HL-60 (cell line): ENCODE data around the gene SYNJ2BP.
"Not testable (repeated sequence)": the region's sequence is repeated elsewhere in the genome, so short reads cannot be mapped to it uniquely, and the experiment has no call there.

Experiments used
- DNase-seq, 2 experiments: peaks; one replicate each; pipeline ENCODE4 v3.0.0-alpha.2; 2010 to 2020; ENCODE audit warnings: low read depth in 1 of 2, low spot score in 1 of 2
- H3K27ac ChIP-seq: fragments of 250-450 bp; sonication (Bioruptor Pico); replicated peaks from 2 replicates; pipeline ENCODE4 v1.5.1; 2020; ENCODE audit warnings: mild to moderate bottlenecking, moderate library complexity
- H3K27me3 ChIP-seq: fragments of 250-450 bp; sonication (Bioruptor Pico); 2 replicates; pipeline ENCODE4 v1.5.1; 2021; ENCODE audit warnings: mild to moderate bottlenecking, moderate library complexity; ENCODE audit not compliant: insufficient read depth, poor library complexity, severe bottlenecking
- H3K4me3 ChIP-seq: replicated peaks from 2 replicates; pipeline ENCODE4 v1.5.1; 2011; ENCODE audit warnings: mild to moderate bottlenecking, control low read depth, low read length; ENCODE audit not compliant: insufficient read depth
- CTCF ChIP-seq: IDR thresholded peaks from one replicate; pipeline ENCODE4 v1.5.1; 2011; ENCODE audit warnings: low read length, control low read depth, inconsistent platforms; ENCODE audit not compliant: insufficient read depth
- GABPA ChIP-seq: IDR thresholded peaks from 2 replicates; pipeline ENCODE4 v1.6.1; 2012; ENCODE audit warnings: low read depth
- POLR2AphosphoS5 ChIP-seq: IDR thresholded peaks from 2 replicates; pipeline ENCODE4 v1.6.1; 2012; ENCODE audit warnings: low read depth
- SPI1 ChIP-seq: IDR thresholded peaks from 2 replicates; pipeline ENCODE4 v1.6.1; 2012; ENCODE audit warnings: low read depth, mild to moderate bottlenecking, borderline replicate concordance
- TF ChIP-seq, protein P1 (sequence below): IDR thresholded peaks from 2 replicates; pipeline ENCODE4 v1.6.1; 2012; ENCODE audit warnings: low read depth; ENCODE audit not compliant: insufficient replicate concordance

The SYNJ2BP gene

GRCh38 chr14:70415788-70416187 is 1.1 kb downstream of the SYNJ2BP start:
- no peak overlapping the region for H3K27ac ChIP-seq
- TF ChIP-seq, protein P1, sequence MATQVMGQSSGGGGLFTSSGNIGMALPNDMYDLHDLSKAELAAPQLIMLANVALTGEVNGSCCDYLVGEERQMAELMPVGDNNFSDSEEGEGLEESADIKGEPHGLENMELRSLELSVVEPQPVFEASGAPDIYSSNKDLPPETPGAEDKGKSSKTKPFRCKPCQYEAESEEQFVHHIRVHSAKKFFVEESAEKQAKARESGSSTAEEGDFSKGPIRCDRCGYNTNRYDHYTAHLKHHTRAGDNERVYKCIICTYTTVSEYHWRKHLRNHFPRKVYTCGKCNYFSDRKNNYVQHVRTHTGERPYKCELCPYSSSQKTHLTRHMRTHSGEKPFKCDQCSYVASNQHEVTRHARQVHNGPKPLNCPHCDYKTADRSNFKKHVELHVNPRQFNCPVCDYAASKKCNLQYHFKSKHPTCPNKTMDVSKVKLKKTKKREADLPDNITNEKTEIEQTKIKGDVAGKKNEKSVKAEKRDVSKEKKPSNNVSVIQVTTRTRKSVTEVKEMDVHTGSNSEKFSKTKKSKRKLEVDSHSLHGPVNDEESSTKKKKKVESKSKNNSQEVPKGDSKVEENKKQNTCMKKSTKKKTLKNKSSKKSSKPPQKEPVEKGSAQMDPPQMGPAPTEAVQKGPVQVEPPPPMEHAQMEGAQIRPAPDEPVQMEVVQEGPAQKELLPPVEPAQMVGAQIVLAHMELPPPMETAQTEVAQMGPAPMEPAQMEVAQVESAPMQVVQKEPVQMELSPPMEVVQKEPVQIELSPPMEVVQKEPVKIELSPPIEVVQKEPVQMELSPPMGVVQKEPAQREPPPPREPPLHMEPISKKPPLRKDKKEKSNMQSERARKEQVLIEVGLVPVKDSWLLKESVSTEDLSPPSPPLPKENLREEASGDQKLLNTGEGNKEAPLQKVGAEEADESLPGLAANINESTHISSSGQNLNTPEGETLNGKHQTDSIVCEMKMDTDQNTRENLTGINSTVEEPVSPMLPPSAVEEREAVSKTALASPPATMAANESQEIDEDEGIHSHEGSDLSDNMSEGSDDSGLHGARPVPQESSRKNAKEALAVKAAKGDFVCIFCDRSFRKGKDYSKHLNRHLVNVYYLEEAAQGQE: no peak
- TF ChIP-seq CTCF (no peak), GABPA (no peak), POLR2AphosphoS5 (no peak), SPI1 (no peak)

DNA sequence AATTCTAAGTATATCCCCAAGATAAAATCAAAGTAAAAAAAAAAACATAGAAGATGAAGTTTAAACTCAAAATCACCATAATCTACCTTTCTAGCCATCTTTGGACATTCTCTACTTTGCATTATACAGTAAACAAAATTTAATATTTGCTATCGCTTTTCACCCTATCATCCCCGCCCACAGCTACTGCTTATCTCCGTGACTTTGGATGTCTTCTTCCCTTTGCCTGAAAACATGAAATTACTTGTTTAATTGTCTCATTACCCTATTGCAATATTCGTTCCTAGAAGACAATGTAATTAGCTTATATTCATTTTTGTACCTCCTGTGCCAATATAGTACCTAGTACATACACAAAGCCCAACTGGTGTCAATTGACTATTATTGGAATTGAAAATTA is 9.3 kb downstream of the SYNJ2BP start:
- no peak for TF ChIP-seq POLR2AphosphoS5
- TF ChIP-seq, protein P1: no peak
- H3K4me3 ChIP-seq: no peak overlapping the region
- H3K27me3 ChIP-seq: no peaks in the 10 kb centered on the region
- no peak overlapping the region for H3K27ac ChIP-seq
- no peak for DNase-seq

More at GRCh38 chr14:70415788-70416187, 1.1 kb downstream of the SYNJ2BP start:
- no peak for DNase-seq
- Histone ChIP-seq H3K4me3 (no peak overlapping the region), H3K27me3 (no peaks in the 10 kb centered on the region)

GRCh38 chr14:70406216-70406615 is 10.7 kb downstream of the SYNJ2BP start:
- not testable (repeated sequence) for H3K27me3 ChIP-seq, H3K4me3 ChIP-seq, H3K27ac ChIP-seq, DNase-seq

DNA sequence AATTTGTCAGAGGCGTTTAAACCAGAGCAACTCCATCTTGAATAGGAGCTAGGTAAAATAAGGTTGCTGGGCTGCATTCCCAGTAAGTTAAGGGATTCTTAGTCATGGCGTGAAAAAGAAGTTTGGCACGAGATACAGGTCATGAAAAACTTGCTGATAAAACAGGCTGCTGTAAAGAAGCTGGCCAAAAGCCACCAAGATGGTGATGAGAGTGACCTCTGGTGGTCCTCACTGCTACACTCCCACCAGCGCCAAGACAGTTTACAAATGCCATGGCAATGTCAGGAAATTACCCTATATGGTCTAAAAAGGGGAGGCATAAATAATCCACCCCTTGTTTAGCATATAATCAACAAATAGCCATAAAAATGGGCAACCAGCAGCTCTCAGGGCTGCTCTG is 13.6 kb downstream of the SYNJ2BP start:
- DNase-seq, H3K27ac ChIP-seq, H3K4me3 ChIP-seq, H3K27me3 ChIP-seq: not testable (repeated sequence)

DNA sequence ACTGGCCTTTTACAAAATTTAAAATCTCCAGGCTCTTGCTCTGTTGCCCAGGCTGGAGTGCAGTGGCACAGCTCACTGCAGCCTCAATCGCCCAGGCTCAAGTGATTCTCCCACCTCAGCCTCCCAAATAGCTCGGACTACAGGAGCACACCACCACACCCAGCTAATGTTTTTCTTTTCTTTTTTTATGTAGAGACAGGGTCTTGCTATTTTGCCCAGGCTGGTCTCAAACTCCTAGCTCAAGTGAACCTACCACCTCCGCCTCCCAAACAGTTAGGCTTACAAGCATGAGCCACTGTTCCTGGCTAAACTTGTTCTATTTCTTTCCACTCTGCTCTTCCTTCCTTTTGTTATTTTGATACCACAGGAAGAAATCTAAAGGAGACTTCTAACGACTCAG is 15.2 kb downstream of the SYNJ2BP start:
- DNase-seq: no peak
- Histone ChIP-seq H3K4me3 (no peak overlapping the region), H3K27ac (no peak overlapping the region), H3K27me3 (no peaks in the 10 kb centered on the region)
- no peak for TF ChIP-seq CTCF
- TF ChIP-seq SPI1: no peak
